Panc1 (cell line): ENCODE data around the gene B3GALT4.

Source experiments
- CTCF ChIP-seq: fragments of 450-650 bp; IDR thresholded peaks from 2 replicates; pipeline ENCODE4 v1.5.1; 2017; ENCODE audit warnings: mild to moderate bottlenecking
- SIN3A ChIP-seq: IDR thresholded peaks from 2 replicates; pipeline ENCODE4 v1.6.1; 2012; ENCODE audit warnings: low read depth, mild to moderate bottlenecking, low read length, moderate library complexity, borderline replicate concordance; ENCODE audit not compliant: insufficient read depth

DNA sequence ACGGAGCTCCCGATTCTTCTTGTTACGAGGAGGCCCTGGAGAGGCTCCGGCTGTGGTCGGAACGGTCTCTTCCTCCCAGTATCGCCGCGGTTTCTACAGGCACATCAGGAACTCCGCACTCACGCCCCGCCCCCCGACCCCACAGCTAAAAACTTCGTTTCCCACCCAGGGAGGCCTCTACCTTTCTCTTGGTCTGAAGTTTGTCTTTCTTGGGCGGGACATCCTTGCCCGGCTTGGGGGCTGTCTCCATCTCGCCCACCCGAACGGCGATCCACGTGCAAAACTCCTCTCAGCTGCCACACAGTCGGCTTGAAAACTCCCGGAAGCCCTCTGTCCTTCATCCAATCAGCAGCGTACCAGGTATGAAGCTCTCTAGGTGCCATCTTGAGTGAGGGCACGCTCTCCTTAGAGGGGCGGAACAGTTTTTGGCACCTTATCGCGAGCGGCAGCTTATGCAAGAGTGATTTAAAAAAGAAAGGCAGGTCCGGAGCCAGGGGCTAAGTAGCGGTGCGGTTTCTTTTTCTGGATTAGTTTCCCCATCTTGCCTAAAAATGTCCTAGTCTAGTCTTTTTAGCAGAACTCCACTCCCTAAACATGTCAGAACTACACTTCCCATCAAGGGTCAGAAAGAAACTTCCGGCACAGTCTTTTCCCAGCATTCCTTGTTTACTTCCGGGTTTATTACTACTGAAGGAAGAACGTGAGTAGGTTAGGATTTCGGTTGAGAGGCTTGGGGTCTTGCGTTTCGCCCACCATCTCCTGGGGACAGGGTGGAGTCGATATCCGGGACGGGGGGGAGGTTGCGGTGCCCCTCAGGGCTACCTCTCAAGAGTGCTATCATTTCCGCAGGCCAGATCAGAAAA lies 12.2 kb downstream of the B3GALT4 start, which contains the start of the genes PFDN6 and WDR46:
- TF ChIP-seq CTCF: no peak
- TF ChIP-seq SIN3A: peak; percentile 68; the same call in 1 of the 2 replicates
